ENCODE data around the gene GJB2. TPM values are rescaled to one million over a fixed set of nuclear protein-coding genes. Genes with fewer than 3 reads are reported as not detected.
A peak's percentile ranks its signal among the peaks of the same experiment; 100 is the strongest.

GJB2 gene
- total and polyA plus RNA-seq, 2 of the 8 experiments (the other 6 are each of a cell fraction or from before 2014, with no cell fraction given), result 0.20 to 0.21 TPM

DNA sequence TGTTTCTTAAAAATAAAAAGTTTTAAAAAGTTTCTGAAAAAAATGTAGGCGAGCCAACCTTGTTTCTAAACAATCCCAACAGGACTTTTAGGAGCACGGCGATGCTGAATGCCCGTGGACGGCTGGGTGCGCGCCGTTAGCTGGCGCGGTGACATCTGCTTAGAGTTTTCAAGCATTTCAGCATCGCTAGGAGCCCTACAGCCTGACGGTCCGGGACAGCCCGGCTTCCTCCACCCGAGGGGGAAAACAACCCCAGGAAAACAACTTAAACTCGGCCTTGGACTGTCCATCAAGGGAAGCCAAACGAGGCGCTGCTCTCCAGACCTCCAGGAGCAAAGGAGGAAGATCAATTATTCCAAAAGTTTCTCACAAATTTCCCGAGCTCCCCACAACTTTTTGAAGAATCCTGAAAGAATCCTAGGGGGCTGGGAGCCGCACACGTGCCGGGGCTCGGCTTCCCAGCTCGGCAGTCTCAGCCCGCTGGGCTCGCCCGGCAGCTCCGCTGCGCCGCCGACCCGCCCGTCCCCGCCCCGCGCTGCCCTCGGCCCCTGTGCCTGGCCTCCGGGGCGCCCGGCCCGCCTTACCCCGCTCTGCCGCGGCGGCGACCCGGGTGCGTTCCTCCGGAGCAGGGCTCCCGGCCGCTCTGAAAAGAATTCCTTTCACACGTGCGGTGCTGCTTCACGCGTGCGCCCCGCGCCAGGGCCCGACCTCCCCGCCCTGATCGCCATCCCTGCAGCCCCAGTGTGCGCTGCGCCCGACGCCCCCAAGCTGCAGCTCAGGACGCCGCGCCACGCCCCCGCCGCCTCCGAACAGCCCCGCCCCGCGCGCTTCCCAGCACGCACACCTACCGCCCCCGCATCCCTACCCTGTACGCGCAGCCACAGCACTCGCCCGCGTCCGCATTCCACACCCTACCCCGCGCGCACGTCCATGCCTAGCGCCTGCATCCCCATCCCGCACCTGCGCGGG is 32.1 kb downstream of the GJB2 start, which contains the start of gene GJA3:
Gene GJA3, minus strand, starts transcription at position 747 of the 969 bp plus-strand sequence. CDS start 17,764 bp downstream, outside the sequence.
- CTCF ChIA-PET (ENCODE audit: partially characterized antibody), result interaction anchor here (0.6 to 3.2 kb wide), 7 partner anchors 18 to 72 kb away, joined by 3 to 11 read pairs (median 3); no protein-coding TSS in a partner anchor
- POLR2A ChIA-PET (ENCODE audit: partially characterized antibody), result no interaction called here
- no peak for TF ChIP-seq CHD2 (IDR thresholded peaks at IDR 0.05; ENCODE audit: low read length)
- peak; percentile 83 for TF ChIP-seq KDM4A (IDR thresholded peaks at IDR 0.05; ENCODE audit: low read depth, low read length, severe bottlenecking)
- TF ChIP-seq, protein P1, sequence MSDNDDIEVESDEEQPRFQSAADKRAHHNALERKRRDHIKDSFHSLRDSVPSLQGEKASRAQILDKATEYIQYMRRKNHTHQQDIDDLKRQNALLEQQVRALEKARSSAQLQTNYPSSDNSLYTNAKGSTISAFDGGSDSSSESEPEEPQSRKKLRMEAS (IDR thresholded peaks at IDR 0.05), result peak; percentile 14
- no peak for TF ChIP-seq SIRT6 (IDR thresholded peaks at IDR 0.05; ENCODE audit: low read length)
- TF ChIP-seq POU5F1 (IDR thresholded peaks at IDR 0.05; ENCODE audit: low read depth, low read length), result no peak
- no peak for TF ChIP-seq CBX8 (IDR thresholded peaks at IDR 0.05; ENCODE audit: borderline replicate concordance, low read depth, low read length)
- TF ChIP-seq NRF1 (IDR thresholded peaks at IDR 0.05; ENCODE audit: low read depth, low read length), result no peak
- TF ChIP-seq ASH2L (IDR thresholded peaks at IDR 0.05; ENCODE audit: low read length), result peak; percentile 27
- no peak for TF ChIP-seq FOSL1 (IDR thresholded peaks at IDR 0.05; ENCODE audit: insufficient read depth, low read depth, low read length)
- TF ChIP-seq RBBP5 (IDR thresholded peaks at IDR 0.05; ENCODE audit: borderline replicate concordance, low read depth, low read length), result no peak
- no peak for TF ChIP-seq RAD21 (IDR thresholded peaks at IDR 0.05 in 1 of 2, conservative IDR thresholded peaks at IDR 0.05 in 1 of 2; ENCODE audit: low read depth in 2 of 2, low read length in 2 of 2)

More for the DNA sequence above, 32.1 kb downstream of the GJB2 start, which contains the start of gene GJA3:
- no peak within 1 kb of the TSS for H2BK15ac ChIP-seq (ENCODE audit: low read length)
- no peak within 1 kb of the TSS for H3K9ac ChIP-seq (replicated peaks in 1 of 4; ENCODE audit: extremely low read depth in 1 of 4, low read depth in 3 of 4, low read length in 3 of 4)
- no peak within 1 kb of the TSS for H2BK120ac ChIP-seq (replicated peaks; ENCODE audit: low read depth, low read length)
- peak within 1 kb of the TSS; percentile 78 to 81 for H3K4me2 ChIP-seq (ENCODE audit: insufficient read depth in 1 of 2, low read depth in 2 of 2, low read length in 2 of 2)
- no peak within 1 kb of the TSS for H2BK20ac ChIP-seq (ENCODE audit: low read length)
- 3% methylated on average over 41 of the region's 93 CpGs; no CpG with 5 or more reads in 1 of the 2 experiments for WGBS, 2 experiments (ENCODE audit: extremely low coverage in 1 of 2, insufficient coverage in 1 of 2, insufficient read length in 1 of 2, insufficient replicate concordance in 2 of 2, low coverage in 1 of 2, low lambda C conversion rate in 2 of 2, missing lambda C conversion rate in 1 of 2)
- no peak within 1 kb of the TSS for H2AFZ ChIP-seq (ENCODE audit: low read length)
- peaks cover 2 to 3% of the 10 kb centered on the region in 2 experiments for H4K20me1 ChIP-seq (replicated peaks in 1 of 2; ENCODE audit: control insufficient read depth in 1 of 2, insufficient read depth in 2 of 2, low read length in 2 of 2)
- H3K27me3 ChIP-seq (replicated peaks in 1 of 4; ENCODE audit: control insufficient read depth in 3 of 4, extremely low read depth in 1 of 4, insufficient read depth in 3 of 4, low read length in 3 of 4), result peaks cover 23 to 41% (median 36%) of the 10 kb centered on the region in 4 experiments
- H2AK5ac ChIP-seq (ENCODE audit: low read depth, low read length), result no peak within 1 kb of the TSS
- no peak within 1 kb of the TSS for H2BK12ac ChIP-seq (ENCODE audit: low read depth, low read length)
- H4K91ac ChIP-seq (replicated peaks; ENCODE audit: insufficient read length, low read length), result no peak within 1 kb of the TSS
- H4K5ac ChIP-seq (ENCODE audit: insufficient read length, low read depth, low read length), result no peak within 1 kb of the TSS
- H3K4me3 ChIP-seq (ENCODE audit: extremely low read depth in 1 of 4, insufficient read depth in 2 of 4, low read depth in 3 of 4, low read length in 4 of 4), result peak within 1 kb of the TSS; percentile 45 to 70 (median 55)
- no peaks in the 10 kb centered on the region for H3K9me3 ChIP-seq (ENCODE audit: insufficient read depth in 2 of 2, low read depth in 1 of 2, low read length in 1 of 2)
- no peaks in the 10 kb centered on the region for H3K79me1 ChIP-seq (ENCODE audit: low read depth, low read length)
- no peak within 1 kb of the TSS; the same call in 1 of the 2 replicates for H3K18ac ChIP-seq (ENCODE audit: extremely low read depth, low read length)
- peaks cover 0 to 7% (median 0%) of the 10 kb centered on the region in 4 experiments; a peak in 1 of 8 replicates for H3K36me3 ChIP-seq (ENCODE audit: control insufficient read depth in 2 of 4, insufficient read depth in 4 of 4, low read length in 3 of 4)
- no peak within 1 kb of the TSS for H3K56ac ChIP-seq (replicated peaks; ENCODE audit: insufficient read length, low read depth, low read length)
- no peak within 1 kb of the TSS for H3K4ac ChIP-seq (replicated peaks; ENCODE audit: insufficient read length, low read depth, low read length)
- no peaks in the 10 kb centered on the region for H3K4me1 ChIP-seq (replicated peaks in 1 of 4; ENCODE audit: control insufficient read depth in 3 of 4, insufficient read depth in 4 of 4, low read length in 3 of 4)
- FAIRE-seq (no peak), DNase-seq (ENCODE audit: low read depth in 1 of 2, low spot score in 2 of 2) (peak in 1 of 2 experiments; percentile 81)
- no peak within 1 kb of the TSS for H3K14ac ChIP-seq (ENCODE audit: insufficient read length)
- H3K23me2 ChIP-seq (ENCODE audit: low read depth, low read length), result peaks cover 3% of the 10 kb centered on the region; the same call in 1 of the 2 replicates
- peak within 1 kb of the TSS; percentile 62; the same call in 1 of the 2 replicates for H4K8ac ChIP-seq (ENCODE audit: extremely low read depth, insufficient read depth, low read length)
- H3K27ac ChIP-seq (ENCODE audit: low read depth, low read length), result no peak within 1 kb of the TSS
- H3K23ac ChIP-seq (ENCODE audit: insufficient read length), result no peak within 1 kb of the TSS
- no peak within 1 kb of the TSS for H2BK5ac ChIP-seq (ENCODE audit: low read depth, low read length)
- H3K79me2 ChIP-seq (ENCODE audit: control insufficient read depth in 1 of 2, insufficient read depth in 2 of 2, low read length in 2 of 2), result no peaks in the 10 kb centered on the region
